ENCODE results near the gene IL15.
A peak's percentile ranks its signal among the peaks of the same experiment; 100 is the strongest.

The IL15 gene

GRCh38 chr4:141652161-141652778, 15.9 kb downstream of the IL15 start:
- Mint-ChIP-seq H3K9me3 (no peaks in the 10 kb centered on the region), H3K4me3 (no peak overlapping the region), H3K36me3 (ENCODE audit: low read depth) (no peaks in the 10 kb centered on the region), H3K4me1 (no peaks in the 10 kb centered on the region), H3K27ac (no peak overlapping the region), H3K27me3 (ENCODE audit: low read depth) (peaks cover 4% of the 10 kb centered on the region)
- TF ChIP-seq CTCF (IDR thresholded peaks at IDR 0.05; ENCODE audit: unreplicated experiment in 3 of 3) = no peak

GRCh38 chr4:141654098-141654497, 17.7 kb downstream of the IL15 start:
- peak in 1 of 3 experiments; percentile 23 for TF ChIP-seq CTCF (IDR thresholded peaks at IDR 0.05; ENCODE audit: unreplicated experiment in 3 of 3)
- peaks cover 1% of the 10 kb centered on the region for H3K27me3 Mint-ChIP-seq (ENCODE audit: low read depth)
- H3K4me1 Mint-ChIP-seq = no peaks in the 10 kb centered on the region
- no peak overlapping the region for H3K27ac Mint-ChIP-seq
- H3K4me3 Mint-ChIP-seq = no peak overlapping the region
- no peaks in the 10 kb centered on the region for H3K36me3 Mint-ChIP-seq (ENCODE audit: low read depth)
- no peaks in the 10 kb centered on the region for H3K9me3 Mint-ChIP-seq

GRCh38 chr4:141656031-141656430, 19.6 kb downstream of the IL15 start:
- no peaks in the 10 kb centered on the region for H3K9me3 Mint-ChIP-seq
- H3K4me3 Mint-ChIP-seq = no peak overlapping the region
- H3K27ac Mint-ChIP-seq = no peak overlapping the region
- no peaks in the 10 kb centered on the region for H3K4me1 Mint-ChIP-seq
- no peaks in the 10 kb centered on the region for H3K36me3 Mint-ChIP-seq (ENCODE audit: low read depth)
- H3K27me3 Mint-ChIP-seq (ENCODE audit: low read depth) = no peaks in the 10 kb centered on the region
- TF ChIP-seq CTCF (IDR thresholded peaks at IDR 0.05; ENCODE audit: unreplicated experiment in 3 of 3) = no peak

GRCh38 chr4:141657550-141658250, 21.3 kb downstream of the IL15 start:
- Mint-ChIP-seq H3K27ac (no peak overlapping the region), H3K36me3 (ENCODE audit: low read depth) (no peaks in the 10 kb centered on the region), H3K4me1 (no peaks in the 10 kb centered on the region), H3K9me3 (no peaks in the 10 kb centered on the region), H3K27me3 (ENCODE audit: low read depth) (peaks cover 4% of the 10 kb centered on the region), H3K4me3 (no peak overlapping the region)
- no peak for TF ChIP-seq CTCF (IDR thresholded peaks at IDR 0.05; ENCODE audit: unreplicated experiment in 3 of 3)

GRCh38 chr4:141658309-141658708, 21.9 kb downstream of the IL15 start:
- H3K9me3 Mint-ChIP-seq = no peaks in the 10 kb centered on the region
- no peak for TF ChIP-seq CTCF (IDR thresholded peaks at IDR 0.05; ENCODE audit: unreplicated experiment in 3 of 3)
- no peak overlapping the region for H3K27ac Mint-ChIP-seq
- H3K36me3 Mint-ChIP-seq (ENCODE audit: low read depth) = no peaks in the 10 kb centered on the region
- peaks cover 4% of the 10 kb centered on the region for H3K27me3 Mint-ChIP-seq (ENCODE audit: low read depth)
- H3K4me1 Mint-ChIP-seq = no peaks in the 10 kb centered on the region
- H3K4me3 Mint-ChIP-seq = no peak overlapping the region

- H3K36me3 Mint-ChIP-seq (ENCODE audit: low read depth) = no peaks in the 10 kb centered on the region
- H3K4me1 Mint-ChIP-seq = no peaks in the 10 kb centered on the region
- H3K4me3 Mint-ChIP-seq = no peak overlapping the region
- no peak overlapping the region for H3K27ac Mint-ChIP-seq
- H3K9me3 Mint-ChIP-seq = no peaks in the 10 kb centered on the region
- H3K27me3 Mint-ChIP-seq (ENCODE audit: low read depth) = peaks cover 4% of the 10 kb centered on the region
- no peak for TF ChIP-seq CTCF (IDR thresholded peaks at IDR 0.05; ENCODE audit: unreplicated experiment in 3 of 3)
Observed at GRCh38 chr4:141659539-141659938, 23.2 kb downstream of the IL15 start.
